ENCODE results near the gene HS6ST3. TPM values are rescaled to one million over a fixed set of nuclear protein-coding genes. Genes with fewer than 3 reads are reported as not detected.

Gene HS6ST3
- total and polyA plus RNA-seq, 2 donors (not counting 1 experiment from before 2014, with no cell fraction given): not detected

GRCh38 chr13:96686286-96686685, 596.4 kb downstream of the HS6ST3 start:
- Histone ChIP-seq H3K27me3 (ENCODE audit: control insufficient read depth, insufficient read depth, low read length) (no peaks in the 10 kb centered on the region), H4K20me1 (ENCODE audit: control insufficient read depth, extremely low read depth, insufficient read depth, low read length) (no peaks in the 10 kb centered on the region), H3K4me1 (ENCODE audit: control insufficient read depth, extremely low read depth, insufficient read depth, low read length) (no peaks in the 10 kb centered on the region), H3K9me3 (ENCODE audit: control insufficient read depth, insufficient read depth, low read depth, low read length) (no peaks in the 10 kb centered on the region), H3K9ac (ENCODE audit: insufficient read depth, low read length) (no peak overlapping the region), H3K36me3 (ENCODE audit: control insufficient read depth, insufficient read depth, low read length) (no peaks in the 10 kb centered on the region), H2AFZ (ENCODE audit: low read length) (no peak overlapping the region), H3K79me2 (ENCODE audit: control insufficient read depth, insufficient read depth, low read length) (no peaks in the 10 kb centered on the region), H3K4me3 (replicated peaks in 1 of 4; ENCODE audit: control extremely low read depth in 1 of 4, insufficient read depth in 1 of 4, low read depth in 3 of 4, low read length in 4 of 4) (no peak overlapping the region), H3K4me2 (ENCODE audit: extremely low read depth, insufficient read depth, low read length) (no peak overlapping the region), H3K27ac (ENCODE audit: insufficient read depth, low read length) (no peak overlapping the region)
- TF ChIP-seq CTCF (conservative IDR thresholded peaks at IDR 0.05 in 1 of 2, IDR thresholded peaks at IDR 0.05 in 1 of 2; ENCODE audit: low read depth in 1 of 2, low read length in 2 of 2) (no peak), EZH2 (IDR thresholded peaks at IDR 0.05; ENCODE audit: low read length, missing control alignments) (no peak)
- no peak for DNase-seq (ENCODE audit: low read depth in 2 of 2)

- Histone ChIP-seq H3K36me3 (ENCODE audit: control insufficient read depth, insufficient read depth, low read length) (no peaks in the 10 kb centered on the region), H3K9ac (ENCODE audit: insufficient read depth, low read length) (no peak overlapping the region), H3K4me1 (ENCODE audit: control insufficient read depth, extremely low read depth, insufficient read depth, low read length) (no peaks in the 10 kb centered on the region), H4K20me1 (ENCODE audit: control insufficient read depth, extremely low read depth, insufficient read depth, low read length) (no peaks in the 10 kb centered on the region), H3K4me3 (replicated peaks in 1 of 4; ENCODE audit: control extremely low read depth in 1 of 4, insufficient read depth in 1 of 4, low read depth in 3 of 4, low read length in 4 of 4) (no peak overlapping the region), H3K27ac (ENCODE audit: insufficient read depth, low read length) (no peak overlapping the region), H3K4me2 (ENCODE audit: extremely low read depth, insufficient read depth, low read length) (no peak overlapping the region), H2AFZ (ENCODE audit: low read length) (no peak overlapping the region), H3K27me3 (ENCODE audit: control insufficient read depth, insufficient read depth, low read length) (no peaks in the 10 kb centered on the region), H3K9me3 (ENCODE audit: control insufficient read depth, insufficient read depth, low read depth, low read length) (no peaks in the 10 kb centered on the region), H3K79me2 (ENCODE audit: control insufficient read depth, insufficient read depth, low read length) (no peaks in the 10 kb centered on the region)
- TF ChIP-seq EZH2 (IDR thresholded peaks at IDR 0.05; ENCODE audit: low read length, missing control alignments) (no peak), CTCF (conservative IDR thresholded peaks at IDR 0.05 in 1 of 2, IDR thresholded peaks at IDR 0.05 in 1 of 2; ENCODE audit: low read depth in 1 of 2, low read length in 2 of 2) (no peak)
- no peak for DNase-seq (ENCODE audit: low read depth in 2 of 2)
These were observed 597.3 kb downstream of the HS6ST3 start for GRCh38 chr13:96687191-96687590.

- H3K27ac ChIP-seq (ENCODE audit: insufficient read depth, low read length): no peak overlapping the region
- H3K27me3 ChIP-seq (ENCODE audit: control insufficient read depth, insufficient read depth, low read length): no peaks in the 10 kb centered on the region
- no peaks in the 10 kb centered on the region for H4K20me1 ChIP-seq (ENCODE audit: control insufficient read depth, extremely low read depth, insufficient read depth, low read length)
- no peak overlapping the region for H3K4me2 ChIP-seq (ENCODE audit: extremely low read depth, insufficient read depth, low read length)
- H3K9me3 ChIP-seq (ENCODE audit: control insufficient read depth, insufficient read depth, low read depth, low read length): no peaks in the 10 kb centered on the region
- DNase-seq (ENCODE audit: low read depth in 2 of 2): no peak
- no peaks in the 10 kb centered on the region for H3K36me3 ChIP-seq (ENCODE audit: control insufficient read depth, insufficient read depth, low read length)
- H3K9ac ChIP-seq (ENCODE audit: insufficient read depth, low read length): no peak overlapping the region
- TF ChIP-seq EZH2 (IDR thresholded peaks at IDR 0.05; ENCODE audit: low read length, missing control alignments) (no peak), CTCF (conservative IDR thresholded peaks at IDR 0.05 in 1 of 2, IDR thresholded peaks at IDR 0.05 in 1 of 2; ENCODE audit: low read depth in 1 of 2, low read length in 2 of 2) (no peak)
- H3K4me1 ChIP-seq (ENCODE audit: control insufficient read depth, extremely low read depth, insufficient read depth, low read length): no peaks in the 10 kb centered on the region
- no peak overlapping the region for H3K4me3 ChIP-seq (replicated peaks in 1 of 4; ENCODE audit: control extremely low read depth in 1 of 4, insufficient read depth in 1 of 4, low read depth in 3 of 4, low read length in 4 of 4)
- no peak overlapping the region for H2AFZ ChIP-seq (ENCODE audit: low read length)
- no peaks in the 10 kb centered on the region for H3K79me2 ChIP-seq (ENCODE audit: control insufficient read depth, insufficient read depth, low read length)
These were observed 601.1 kb downstream of the HS6ST3 start for GRCh38 chr13:96690998-96691397.
